Measurements from ENCODE around the gene VANGL2. TPM values are rescaled to one million over a fixed set of nuclear protein-coding genes. Genes with fewer than 3 reads are reported as not detected.

The VANGL2 gene
- total and polyA plus RNA-seq, 9 donors = 5.6 to 18.4 (median 9.7) TPM

DNA sequence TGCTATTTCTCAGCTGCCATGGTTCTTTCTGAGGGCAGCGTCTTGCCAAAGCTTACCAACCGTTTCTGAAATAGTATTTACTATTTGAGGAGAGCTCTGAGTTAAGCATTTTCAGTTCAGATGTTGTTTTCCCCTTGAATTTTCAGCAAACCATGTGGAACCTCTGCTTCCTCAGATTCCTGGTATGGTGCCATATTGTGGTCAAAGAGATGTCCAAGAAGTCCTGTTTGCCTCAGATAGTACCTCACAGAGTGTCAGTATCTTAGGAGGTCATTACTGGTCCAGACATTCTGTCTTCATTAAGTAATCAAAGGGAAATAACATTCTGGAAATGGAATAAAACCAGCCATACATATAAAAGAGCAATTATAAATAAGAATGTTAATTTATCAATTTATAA lies 36.6 kb downstream of the VANGL2 start:
- no peak for DNase-seq
- Histone ChIP-seq H3K4me3 (no peak overlapping the region), H3K27ac (no peak overlapping the region), H3K27me3 (no peaks in the 10 kb centered on the region), H3K36me3 (no peaks in the 10 kb centered on the region), H3K4me1 (ENCODE audit: insufficient read depth) (peaks cover 1% of the 10 kb centered on the region), H3K9me3 (no peaks in the 10 kb centered on the region)
- TF ChIP-seq, protein P1, sequence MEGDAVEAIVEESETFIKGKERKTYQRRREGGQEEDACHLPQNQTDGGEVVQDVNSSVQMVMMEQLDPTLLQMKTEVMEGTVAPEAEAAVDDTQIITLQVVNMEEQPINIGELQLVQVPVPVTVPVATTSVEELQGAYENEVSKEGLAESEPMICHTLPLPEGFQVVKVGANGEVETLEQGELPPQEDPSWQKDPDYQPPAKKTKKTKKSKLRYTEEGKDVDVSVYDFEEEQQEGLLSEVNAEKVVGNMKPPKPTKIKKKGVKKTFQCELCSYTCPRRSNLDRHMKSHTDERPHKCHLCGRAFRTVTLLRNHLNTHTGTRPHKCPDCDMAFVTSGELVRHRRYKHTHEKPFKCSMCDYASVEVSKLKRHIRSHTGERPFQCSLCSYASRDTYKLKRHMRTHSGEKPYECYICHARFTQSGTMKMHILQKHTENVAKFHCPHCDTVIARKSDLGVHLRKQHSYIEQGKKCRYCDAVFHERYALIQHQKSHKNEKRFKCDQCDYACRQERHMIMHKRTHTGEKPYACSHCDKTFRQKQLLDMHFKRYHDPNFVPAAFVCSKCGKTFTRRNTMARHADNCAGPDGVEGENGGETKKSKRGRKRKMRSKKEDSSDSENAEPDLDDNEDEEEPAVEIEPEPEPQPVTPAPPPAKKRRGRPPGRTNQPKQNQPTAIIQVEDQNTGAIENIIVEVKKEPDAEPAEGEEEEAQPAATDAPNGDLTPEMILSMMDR (IDR thresholded peaks at IDR 0.05) = no peak
- TF ChIP-seq POLR2A (IDR thresholded peaks at IDR 0.05) (no peak), EP300 (IDR thresholded peaks at IDR 0.05) (no peak)
- intact Hi-C loops (cut with DNase I) = no loop called here
- 19 to 38% (median 31%) methylated on average over 2 of the region's 2 CpGs for WGBS, 3 donors

DNA sequence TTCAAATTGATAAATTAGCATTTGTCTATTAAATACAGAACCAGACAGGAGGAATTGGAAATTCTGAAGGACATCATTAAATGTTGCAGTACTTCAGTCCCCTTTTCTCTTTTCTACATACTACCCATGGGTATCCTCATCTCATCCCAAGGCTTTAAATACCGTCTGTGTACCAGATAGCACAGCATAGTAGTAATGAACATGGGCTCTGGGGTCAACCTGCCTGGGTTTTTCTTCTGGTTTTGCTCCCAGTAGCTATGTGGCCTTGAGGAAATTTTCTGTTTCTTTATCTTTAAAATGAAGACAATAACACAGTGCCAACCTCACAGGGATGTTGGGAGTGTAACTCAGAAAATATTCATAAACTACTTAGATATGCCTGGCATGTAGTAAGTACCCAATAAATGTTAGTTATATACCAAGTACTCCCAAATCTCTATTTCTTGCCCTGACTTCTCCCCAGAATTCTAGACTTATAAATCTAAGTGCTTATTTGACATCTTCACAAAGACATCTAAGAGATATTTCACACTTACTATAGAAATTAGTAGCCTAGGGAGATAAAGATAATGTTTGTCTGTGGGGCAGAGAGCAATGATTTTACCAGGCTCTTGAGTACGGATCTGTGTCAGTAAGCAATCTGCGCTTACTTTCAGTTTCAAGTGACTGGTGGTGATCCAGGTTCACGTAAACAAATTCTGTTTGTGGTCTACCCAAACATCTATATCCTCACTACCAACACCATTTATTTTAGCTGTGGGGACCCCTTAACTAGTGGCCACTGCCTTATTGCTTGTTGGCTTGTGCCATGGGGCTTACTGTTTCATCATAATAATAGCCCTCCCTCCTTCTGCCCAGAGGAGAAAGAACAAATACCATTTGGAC lies 37.3 kb downstream of the VANGL2 start:
- no peak for DNase-seq
- H3K27ac ChIP-seq = no peak overlapping the region
- WGBS, 3 donors = 62 to 71% (median 67%) methylated on average over 4 of the region's 4 CpGs
- no peak overlapping the region for H3K4me3 ChIP-seq
- no peaks in the 10 kb centered on the region for H3K9me3 ChIP-seq
- H3K27me3 ChIP-seq = no peaks in the 10 kb centered on the region
- no peaks in the 10 kb centered on the region for H3K36me3 ChIP-seq
- TF ChIP-seq, protein P1 (IDR thresholded peaks at IDR 0.05) = no peak
- TF ChIP-seq POLR2A (IDR thresholded peaks at IDR 0.05) = no peak
- no peak for TF ChIP-seq EP300 (IDR thresholded peaks at IDR 0.05)
- peaks cover 1% of the 10 kb centered on the region for H3K4me1 ChIP-seq (ENCODE audit: insufficient read depth)
- intact Hi-C loops (cut with DNase I) = no loop called here

DNA sequence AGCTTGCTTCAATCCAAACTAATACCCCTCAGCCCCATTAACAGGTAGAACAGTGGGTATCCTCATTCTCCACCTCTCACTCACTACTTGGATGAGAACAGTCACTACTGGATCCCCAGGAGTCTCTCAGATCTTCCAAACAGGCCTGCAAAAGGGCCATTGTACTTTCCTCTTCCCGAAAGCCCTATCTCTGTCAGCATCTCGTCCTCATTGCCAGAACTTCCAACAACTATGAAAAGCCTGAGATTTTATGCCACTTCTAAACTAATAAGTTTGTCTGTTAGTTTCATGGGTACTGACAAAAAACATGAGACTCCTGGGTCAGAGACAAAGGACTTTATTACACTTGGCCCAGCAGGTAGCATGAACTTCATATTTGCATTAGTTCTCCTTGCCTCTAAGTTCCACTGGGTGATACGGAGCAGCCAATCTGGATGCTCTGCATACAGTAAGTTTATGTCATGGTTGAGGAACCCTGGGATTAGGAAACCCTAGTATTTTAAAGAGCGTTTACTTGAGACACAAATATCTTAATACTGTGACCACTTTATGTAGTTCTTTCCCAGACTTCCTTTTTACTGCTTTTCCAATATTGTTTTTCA lies 38.1 kb downstream of the VANGL2 start:
- Histone ChIP-seq H3K9me3 (no peaks in the 10 kb centered on the region), H3K27ac (no peak overlapping the region), H3K36me3 (no peaks in the 10 kb centered on the region), H3K4me3 (no peak overlapping the region), H3K27me3 (no peaks in the 10 kb centered on the region), H3K4me1 (ENCODE audit: insufficient read depth) (peaks cover 1% of the 10 kb centered on the region)
- TF ChIP-seq POLR2A (IDR thresholded peaks at IDR 0.05) (no peak), EP300 (IDR thresholded peaks at IDR 0.05) (no peak)
- TF ChIP-seq, protein P1 (IDR thresholded peaks at IDR 0.05) = no peak
- WGBS, 3 donors = 89 to 96% (median 95%) methylated on average over 4 of the region's 4 CpGs
- intact Hi-C loops (cut with DNase I) = no loop called here
- DNase-seq = no peak

DNA sequence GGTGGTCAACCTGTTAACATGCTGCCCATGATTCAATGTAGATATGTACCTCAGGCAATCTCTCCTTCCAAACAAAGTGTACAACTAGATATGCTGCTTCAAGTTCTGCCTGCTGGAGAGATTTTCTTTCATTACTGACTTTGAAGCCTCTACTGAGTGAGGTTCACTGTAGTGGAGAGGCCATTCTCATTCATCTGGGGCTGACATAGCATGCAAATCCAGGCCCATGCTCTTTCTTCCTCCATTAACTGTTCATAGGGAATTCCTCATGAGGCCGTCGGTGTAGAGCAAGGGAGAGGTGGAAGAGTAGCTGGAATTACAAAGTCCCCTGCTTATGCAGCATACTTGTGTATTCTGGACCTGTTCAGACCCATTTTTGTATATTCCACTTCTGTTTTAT lies 38.6 kb downstream of the VANGL2 start:
- intact Hi-C loops (cut with DNase I) = no loop called here
- Histone ChIP-seq H3K4me1 (ENCODE audit: insufficient read depth) (peaks cover 1% of the 10 kb centered on the region), H3K9me3 (no peaks in the 10 kb centered on the region), H3K27ac (no peak overlapping the region), H3K4me3 (no peak overlapping the region), H3K27me3 (no peaks in the 10 kb centered on the region), H3K36me3 (no peaks in the 10 kb centered on the region)
- WGBS, 3 donors = 92 to 95% (median 94%) methylated on average over 2 of the region's 2 CpGs
- no peak for DNase-seq
- TF ChIP-seq EP300 (IDR thresholded peaks at IDR 0.05) = no peak
- TF ChIP-seq POLR2A (IDR thresholded peaks at IDR 0.05) = no peak
- TF ChIP-seq, protein P1 (IDR thresholded peaks at IDR 0.05) = no peak

Measured in ovary (tissue), 9 donors.